Stimulated activated naive CD8-positive, alpha-beta T cell treated with anti-CD3 and anti-CD28 coated beads, Interleukin-15, amount 100 ng/mL, for 72 hours (primary cell): ENCODE results near the gene NF2.
A peak's percentile ranks its signal among the peaks of the same experiment; 100 is the strongest.

ENCODE experiments used
- ATAC-seq: fragments of 150-1000 bp; cut with Tn5 transposase; 2 replicates; pipeline ENCODE4 v1.10.0; 2021; ENCODE audit warnings: mild to moderate bottlenecking, moderate library complexity
- DNase-seq, 2 donors: peaks; one replicate each; pipeline ENCODE4 v3.0.0; 2021 to 2022
- H3K27ac Mint-ChIP-seq, 2 donors: one replicate each; pipeline ENCODE4 v1.8.0; 2022; ENCODE audit warnings: mild to moderate bottlenecking in 2 of 2, mixed read lengths in 2 of 2, moderate library complexity in 2 of 2
- H3K27me3 Mint-ChIP-seq: one replicate; pipeline ENCODE4 v1.8.0; 2022; ENCODE audit warnings: mixed read lengths
- H3K4me1 Mint-ChIP-seq: one replicate; pipeline ENCODE4 v1.8.0; 2022; ENCODE audit warnings: mild to moderate bottlenecking, mixed read lengths
- H3K4me3 Mint-ChIP-seq, 2 donors: one replicate each; pipeline ENCODE4 v1.8.0; 2022; ENCODE audit warnings: mild to moderate bottlenecking in 2 of 2, mixed read lengths in 2 of 2, moderate library complexity in 1 of 2
- H3K9me3 Mint-ChIP-seq, 2 donors: one replicate each; pipeline ENCODE4 v1.8.0; 2022; ENCODE audit warnings: mixed read lengths in 2 of 2

NF2 gene

GRCh38 chr22:29617922-29618629, 14.6 kb downstream of the NF2 start:
- no peaks in the 10 kb centered on the region for H3K27me3 Mint-ChIP-seq
- H3K4me3 Mint-ChIP-seq: peak overlapping the region; percentile 25 to 43
- no peaks in the 10 kb centered on the region for H3K9me3 Mint-ChIP-seq
- DNase-seq (no peak), ATAC-seq (peak; percentile 92)
- H3K27ac Mint-ChIP-seq: peak overlapping the region; percentile 85 to 87
- H3K4me1 Mint-ChIP-seq: peaks cover 49% of the 10 kb centered on the region

- H3K27me3 Mint-ChIP-seq: no peaks in the 10 kb centered on the region
- ATAC-seq (no peak), DNase-seq (no peak)
- no peaks in the 10 kb centered on the region for H3K9me3 Mint-ChIP-seq
- peak overlapping the region in 1 of 2 donors; percentile 8 for H3K27ac Mint-ChIP-seq
- H3K4me3 Mint-ChIP-seq: no peak overlapping the region
- H3K4me1 Mint-ChIP-seq: peaks cover 75% of the 10 kb centered on the region
Measured at GRCh38 chr22:29621761-29622526, 18.5 kb downstream of the NF2 start.

- Mint-ChIP-seq H3K27ac (peak overlapping the region; percentile 37 to 92), H3K4me1 (peaks cover 65% of the 10 kb centered on the region), H3K4me3 (peak overlapping the region in 1 of 2 donors; percentile 9), H3K27me3 (no peaks in the 10 kb centered on the region), H3K9me3 (no peaks in the 10 kb centered on the region)
- no peak for DNase-seq
- ATAC-seq: no peak
Measured at GRCh38 chr22:29623059-29623458, 19.6 kb downstream of the NF2 start.

GRCh38 chr22:29623553-29624169, 20.2 kb downstream of the NF2 start:
- peaks cover 65% of the 10 kb centered on the region for H3K4me1 Mint-ChIP-seq
- no peaks in the 10 kb centered on the region for H3K9me3 Mint-ChIP-seq
- H3K4me3 Mint-ChIP-seq: peak overlapping the region in 1 of 2 donors; percentile 9
- no peaks in the 10 kb centered on the region for H3K27me3 Mint-ChIP-seq
- ATAC-seq (no peak), DNase-seq (no peak)
- H3K27ac Mint-ChIP-seq: peak overlapping the region; percentile 32 to 92

- DNase-seq: no peak
- H3K4me3 Mint-ChIP-seq: no peak overlapping the region
- H3K9me3 Mint-ChIP-seq: no peaks in the 10 kb centered on the region
- H3K4me1 Mint-ChIP-seq: peaks cover 59% of the 10 kb centered on the region
- H3K27me3 Mint-ChIP-seq: no peaks in the 10 kb centered on the region
- ATAC-seq: no peak
- H3K27ac Mint-ChIP-seq: peak overlapping the region in 1 of 2 donors; percentile 41
Measured at GRCh38 chr22:29625090-29625825, 21.8 kb downstream of the NF2 start.

- H3K4me1 Mint-ChIP-seq: peaks cover 60% of the 10 kb centered on the region
- H3K27me3 Mint-ChIP-seq: no peaks in the 10 kb centered on the region
- H3K9me3 Mint-ChIP-seq: no peaks in the 10 kb centered on the region
- ATAC-seq (no peak), DNase-seq (no peak)
- H3K4me3 Mint-ChIP-seq: no peak overlapping the region
- no peak overlapping the region for H3K27ac Mint-ChIP-seq
Measured at GRCh38 chr22:29626497-29627195, 23.2 kb downstream of the NF2 start.

- H3K4me1 Mint-ChIP-seq: peaks cover 58% of the 10 kb centered on the region
- DNase-seq: no peak
- no peak overlapping the region for H3K4me3 Mint-ChIP-seq
Measured at GRCh38 chr22:29627196-29627535, 23.7 kb downstream of the NF2 start.

GRCh38 chr22:29628996-29629902, 25.8 kb downstream of the NF2 start:
- Mint-ChIP-seq H3K27ac (no peak overlapping the region), H3K4me1 (peaks cover 60% of the 10 kb centered on the region), H3K4me3 (no peak overlapping the region), H3K9me3 (no peaks in the 10 kb centered on the region), H3K27me3 (no peaks in the 10 kb centered on the region)
- DNase-seq (no peak), ATAC-seq (no peak)

More at GRCh38 chr22:29627196-29627535, 23.7 kb downstream of the NF2 start:
- Mint-ChIP-seq H3K27me3 (no peaks in the 10 kb centered on the region), H3K9me3 (no peaks in the 10 kb centered on the region), H3K27ac (no peak overlapping the region)
- no peak for ATAC-seq

GRCh38 chr22:29629903-29630516, 26.6 kb downstream of the NF2 start:
- no peak for DNase-seq
- no peaks in the 10 kb centered on the region for H3K27me3 Mint-ChIP-seq
- H3K27ac Mint-ChIP-seq: no peak overlapping the region
- no peak overlapping the region for H3K4me3 Mint-ChIP-seq
- H3K4me1 Mint-ChIP-seq: peaks cover 53% of the 10 kb centered on the region
- no peaks in the 10 kb centered on the region for H3K9me3 Mint-ChIP-seq
- ATAC-seq: no peak

- no peaks in the 10 kb centered on the region for H3K27me3 Mint-ChIP-seq
- ATAC-seq (no peak), DNase-seq (no peak)
- peaks cover 43% of the 10 kb centered on the region for H3K4me1 Mint-ChIP-seq
- H3K9me3 Mint-ChIP-seq: no peaks in the 10 kb centered on the region
- no peak overlapping the region for H3K4me3 Mint-ChIP-seq
- no peak overlapping the region for H3K27ac Mint-ChIP-seq
Measured at GRCh38 chr22:29630987-29631386, 27.6 kb downstream of the NF2 start.

GRCh38 chr22:29631725-29632124, 28.3 kb downstream of the NF2 start:
- Mint-ChIP-seq H3K27me3 (no peaks in the 10 kb centered on the region), H3K4me1 (peaks cover 40% of the 10 kb centered on the region), H3K4me3 (no peak overlapping the region), H3K9me3 (no peaks in the 10 kb centered on the region), H3K27ac (no peak overlapping the region)
- ATAC-seq (no peak), DNase-seq (no peak)

GRCh38 chr22:29632672-29633071, 29.2 kb downstream of the NF2 start:
- H3K4me3 Mint-ChIP-seq: no peak overlapping the region
- peak overlapping the region in 1 of 2 donors; percentile 44 for H3K27ac Mint-ChIP-seq

GRCh38 chr22:29633514-29634312, 30.3 kb downstream of the NF2 start:
- H3K4me3 Mint-ChIP-seq: no peak overlapping the region
- H3K4me1 Mint-ChIP-seq: peaks cover 34% of the 10 kb centered on the region
- no peaks in the 10 kb centered on the region for H3K27me3 Mint-ChIP-seq
- no peak for ATAC-seq
- H3K9me3 Mint-ChIP-seq: no peaks in the 10 kb centered on the region
- H3K27ac Mint-ChIP-seq: no peak overlapping the region
- no peak for DNase-seq

More at GRCh38 chr22:29632672-29633071, 29.2 kb downstream of the NF2 start:
- DNase-seq: no peak
- no peaks in the 10 kb centered on the region for H3K27me3 Mint-ChIP-seq
- no peak for ATAC-seq
- H3K4me1 Mint-ChIP-seq: peaks cover 40% of the 10 kb centered on the region
- no peaks in the 10 kb centered on the region for H3K9me3 Mint-ChIP-seq
